ENCODE results near the gene NELL1. TPM values are rescaled to one million over a fixed set of nuclear protein-coding genes. Genes with fewer than 3 reads are reported as not detected.

NELL1 gene
- total RNA-seq, 1 experiment from 2014 or later, result not detected

DNA sequence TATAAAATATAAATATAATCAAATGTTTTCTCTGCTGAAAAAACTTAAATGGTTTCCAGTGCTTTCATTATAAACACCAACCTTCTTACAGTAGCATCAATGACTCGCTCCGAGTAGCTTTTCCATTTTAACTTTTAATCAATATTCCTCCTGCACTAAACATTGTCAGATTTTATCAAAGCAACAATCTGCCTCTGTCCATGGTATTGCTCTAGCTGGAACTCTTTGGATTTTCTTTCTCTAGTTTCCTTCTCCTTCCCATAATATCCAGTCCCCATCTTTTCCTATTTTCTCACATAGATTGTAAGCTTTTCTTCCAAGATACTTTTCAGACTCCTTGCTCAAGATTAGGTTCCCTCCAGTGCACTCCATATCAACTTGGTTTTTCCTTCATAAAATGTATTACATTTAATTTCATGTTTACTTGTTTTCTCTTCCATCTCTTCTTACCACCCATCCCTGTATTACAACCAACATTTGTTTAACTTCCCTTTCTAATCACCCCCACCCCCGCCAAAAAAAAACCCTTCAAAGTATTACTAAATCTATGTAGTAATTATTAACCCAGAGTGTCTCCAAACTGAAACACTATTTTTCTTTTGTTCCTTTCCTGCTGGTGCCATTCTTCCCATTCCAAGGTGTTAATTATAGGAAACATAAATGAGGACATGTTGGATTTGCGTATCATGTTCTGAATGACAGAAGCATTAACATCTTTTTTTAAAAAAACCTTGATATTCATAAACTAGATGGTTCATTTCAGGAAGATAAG, 716.5 kb downstream of the NELL1 start:
- TF ChIP-seq, protein P1, sequence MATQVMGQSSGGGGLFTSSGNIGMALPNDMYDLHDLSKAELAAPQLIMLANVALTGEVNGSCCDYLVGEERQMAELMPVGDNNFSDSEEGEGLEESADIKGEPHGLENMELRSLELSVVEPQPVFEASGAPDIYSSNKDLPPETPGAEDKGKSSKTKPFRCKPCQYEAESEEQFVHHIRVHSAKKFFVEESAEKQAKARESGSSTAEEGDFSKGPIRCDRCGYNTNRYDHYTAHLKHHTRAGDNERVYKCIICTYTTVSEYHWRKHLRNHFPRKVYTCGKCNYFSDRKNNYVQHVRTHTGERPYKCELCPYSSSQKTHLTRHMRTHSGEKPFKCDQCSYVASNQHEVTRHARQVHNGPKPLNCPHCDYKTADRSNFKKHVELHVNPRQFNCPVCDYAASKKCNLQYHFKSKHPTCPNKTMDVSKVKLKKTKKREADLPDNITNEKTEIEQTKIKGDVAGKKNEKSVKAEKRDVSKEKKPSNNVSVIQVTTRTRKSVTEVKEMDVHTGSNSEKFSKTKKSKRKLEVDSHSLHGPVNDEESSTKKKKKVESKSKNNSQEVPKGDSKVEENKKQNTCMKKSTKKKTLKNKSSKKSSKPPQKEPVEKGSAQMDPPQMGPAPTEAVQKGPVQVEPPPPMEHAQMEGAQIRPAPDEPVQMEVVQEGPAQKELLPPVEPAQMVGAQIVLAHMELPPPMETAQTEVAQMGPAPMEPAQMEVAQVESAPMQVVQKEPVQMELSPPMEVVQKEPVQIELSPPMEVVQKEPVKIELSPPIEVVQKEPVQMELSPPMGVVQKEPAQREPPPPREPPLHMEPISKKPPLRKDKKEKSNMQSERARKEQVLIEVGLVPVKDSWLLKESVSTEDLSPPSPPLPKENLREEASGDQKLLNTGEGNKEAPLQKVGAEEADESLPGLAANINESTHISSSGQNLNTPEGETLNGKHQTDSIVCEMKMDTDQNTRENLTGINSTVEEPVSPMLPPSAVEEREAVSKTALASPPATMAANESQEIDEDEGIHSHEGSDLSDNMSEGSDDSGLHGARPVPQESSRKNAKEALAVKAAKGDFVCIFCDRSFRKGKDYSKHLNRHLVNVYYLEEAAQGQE (IDR thresholded peaks at IDR 0.05; ENCODE audit: insufficient read depth in 1 of 2, low read depth in 2 of 2, low read length in 1 of 2), result peak in 1 of 2 experiments; percentile 55; a peak in 1 of 4 replicates
- TF ChIP-seq POLR2AphosphoS5 (IDR thresholded peaks at IDR 0.05; ENCODE audit: low read depth, low read length), result no peak
- no peak for ATAC-seq
- intact Hi-C loops (cut with micrococcal nuclease; ENCODE audit: unreplicated experiment) (no loop called here), in situ Hi-C loops (cut with HindIII; ENCODE audit: low pct_unique_long_range_greater_than_20kb, low sequenced_read_pairs) (no loop called here)
- DNase-seq (ENCODE audit: low read depth, low spot score), result no peak
- H3K27ac ChIP-seq (ENCODE audit: low read length), result no peak overlapping the region
- CTCF ChIA-PET, result no interaction called here
- H3K36me3 ChIP-seq (ENCODE audit: control insufficient read depth, insufficient read depth, low read length), result no peaks in the 10 kb centered on the region
- H3K4me1 ChIP-seq (ENCODE audit: control insufficient read depth, insufficient read depth, low read length), result no peaks in the 10 kb centered on the region
- H3K4me3 ChIP-seq (ENCODE audit: low read depth in 2 of 2, low read length in 2 of 2), result no peak overlapping the region
- no peaks in the 10 kb centered on the region for H3K9me3 ChIP-seq (ENCODE audit: control insufficient read depth, insufficient read depth, low read depth, low read length)
- BruUV-seq (replicated peaks), result no TSS peak
- POLR2A ChIA-PET, result no interaction called here
- H3K27me3 ChIP-seq (ENCODE audit: control insufficient read depth, insufficient read depth, low read length), result no peaks in the 10 kb centered on the region

DNA sequence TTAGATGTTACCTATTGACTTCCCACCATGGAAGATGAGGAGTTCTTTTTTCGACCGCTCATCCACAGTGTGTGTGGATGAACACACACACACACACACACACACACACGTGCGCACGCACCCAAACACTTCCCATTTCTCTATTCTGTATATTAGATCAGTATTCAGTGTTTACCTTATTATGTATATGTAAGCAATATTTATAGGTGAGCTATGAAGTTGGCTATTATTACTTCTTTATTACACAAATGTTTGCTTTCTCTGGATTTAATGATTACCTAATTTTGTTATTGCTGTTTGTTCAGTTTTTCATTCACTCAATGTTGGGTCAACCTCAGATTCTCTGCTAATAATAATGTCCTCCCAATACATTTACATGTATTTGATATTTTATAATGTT, 721.0 kb downstream of the NELL1 start:
- ChIA-PET CTCF (no interaction called here), POLR2A (no interaction called here)
- H3K27ac ChIP-seq (ENCODE audit: low read length), result no peak overlapping the region
- in situ Hi-C loops (cut with HindIII; ENCODE audit: low pct_unique_long_range_greater_than_20kb, low sequenced_read_pairs), result no loop called here
- no TSS peak for BruUV-seq (replicated peaks)
- H3K27me3 ChIP-seq (ENCODE audit: control insufficient read depth, insufficient read depth, low read length), result no peaks in the 10 kb centered on the region
- intact Hi-C loops (cut with micrococcal nuclease; ENCODE audit: unreplicated experiment), result no loop called here
- no peak for DNase-seq (ENCODE audit: low read depth, low spot score)
- H3K9me3 ChIP-seq (ENCODE audit: control insufficient read depth, insufficient read depth, low read depth, low read length), result peaks cover 4% of the 10 kb centered on the region; the same call in 1 of the 2 replicates
- TF ChIP-seq SIN3A (IDR thresholded peaks at IDR 0.05; ENCODE audit: borderline replicate concordance, insufficient read depth, low read depth, low read length), result no peak
- TF ChIP-seq, protein P1 (IDR thresholded peaks at IDR 0.05; ENCODE audit: insufficient read depth in 1 of 2, low read depth in 2 of 2, low read length in 1 of 2), result no peak
- no peak for TF ChIP-seq POLR2AphosphoS5 (IDR thresholded peaks at IDR 0.05; ENCODE audit: low read depth, low read length)
- no peak for TF ChIP-seq TCF7L2 (IDR thresholded peaks at IDR 0.05; ENCODE audit: low read depth, low read length)
- TF ChIP-seq, protein P2, sequence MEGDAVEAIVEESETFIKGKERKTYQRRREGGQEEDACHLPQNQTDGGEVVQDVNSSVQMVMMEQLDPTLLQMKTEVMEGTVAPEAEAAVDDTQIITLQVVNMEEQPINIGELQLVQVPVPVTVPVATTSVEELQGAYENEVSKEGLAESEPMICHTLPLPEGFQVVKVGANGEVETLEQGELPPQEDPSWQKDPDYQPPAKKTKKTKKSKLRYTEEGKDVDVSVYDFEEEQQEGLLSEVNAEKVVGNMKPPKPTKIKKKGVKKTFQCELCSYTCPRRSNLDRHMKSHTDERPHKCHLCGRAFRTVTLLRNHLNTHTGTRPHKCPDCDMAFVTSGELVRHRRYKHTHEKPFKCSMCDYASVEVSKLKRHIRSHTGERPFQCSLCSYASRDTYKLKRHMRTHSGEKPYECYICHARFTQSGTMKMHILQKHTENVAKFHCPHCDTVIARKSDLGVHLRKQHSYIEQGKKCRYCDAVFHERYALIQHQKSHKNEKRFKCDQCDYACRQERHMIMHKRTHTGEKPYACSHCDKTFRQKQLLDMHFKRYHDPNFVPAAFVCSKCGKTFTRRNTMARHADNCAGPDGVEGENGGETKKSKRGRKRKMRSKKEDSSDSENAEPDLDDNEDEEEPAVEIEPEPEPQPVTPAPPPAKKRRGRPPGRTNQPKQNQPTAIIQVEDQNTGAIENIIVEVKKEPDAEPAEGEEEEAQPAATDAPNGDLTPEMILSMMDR (IDR thresholded peaks at IDR 0.05), result no peak
- no peaks in the 10 kb centered on the region for H3K4me1 ChIP-seq (ENCODE audit: control insufficient read depth, insufficient read depth, low read length)
- H3K4me3 ChIP-seq (ENCODE audit: low read depth in 2 of 2, low read length in 2 of 2), result no peak overlapping the region
- H3K36me3 ChIP-seq (ENCODE audit: control insufficient read depth, insufficient read depth, low read length), result no peaks in the 10 kb centered on the region
- no peak for ATAC-seq
